Uterus (tissue), 4 donors: ENCODE data around the gene ZIM2. TPM values are rescaled to one million over a fixed set of nuclear protein-coding genes. Genes with fewer than 3 reads are reported as not detected.

Source experiments
- DNase-seq, 2 donors: peaks; one replicate each; pipeline ENCODE4 v3.0.0-alpha.2; 2019 to 2020
- H3K27ac ChIP-seq, 2 donors: fragments of 200-600 bp; sonication (generic); 1 replicate in 1 of 2; 2 replicates in 1 of 2; pipeline ENCODE4 v1.5.1; 2016 to 2018
- H3K27me3 ChIP-seq, 2 donors: fragments of 200-600 bp; sonication (generic); one replicate each; pipeline ENCODE4 v1.5.1; 2018 to 2019; ENCODE audit warnings: control low read depth in 1 of 2
- H3K36me3 ChIP-seq, 2 donors: fragments of 200-600 bp; sonication (generic); one replicate each; pipeline ENCODE4 v1.5.1; 2019; ENCODE audit warnings: control low read depth in 1 of 2
- H3K4me1 ChIP-seq, 2 donors: fragments of 200-600 bp; sonication (generic); one replicate each; pipeline ENCODE4 v1.5.1; 2018 to 2019; ENCODE audit warnings: control low read depth in 1 of 2
- H3K4me3 ChIP-seq, 2 donors: fragments of 200-600 bp; sonication (generic); 1 replicate in 1 of 2; 2 replicates in 1 of 2; pipeline ENCODE4 v1.5.1; 2018 to 2019; ENCODE audit warnings: mild to moderate bottlenecking in 1 of 2
- H3K9me3 ChIP-seq, 2 donors: fragments of 200-600 bp; sonication (generic); one replicate each; pipeline ENCODE4 v1.5.1; 2019; ENCODE audit warnings: control low read depth in 1 of 2
- POLR2A ChIP-seq, 2 donors: fragments of 450-650 bp; IDR thresholded peaks; one replicate each; pipeline ENCODE4 v1.6.1; 2016; ENCODE audit warnings: antibody characterized with exemption in 2 of 2, mild to moderate bottlenecking in 1 of 2, moderate library complexity in 1 of 2
- intact Hi-C: fragments of 100-400 bp; cut with DNase I; formaldehyde crosslinking; loops from one replicate; pipeline ENCODE4 v1.15.1; 2023; ENCODE audit warnings: low total_unique reads
- total RNA-seq, 4 donors: library from RNA; depleted of rRNA in 3 of 4; stranded (reverse); fragments of >200 nt in 3 of 4; gene quantifications; one replicate each; pipeline versions ENCODE4 v1.1.0 to v1.2.4, GENCODE V29; 2014 to 2023
- TF ChIP-seq, protein P1 (sequence below), 4 experiments: fragments of 200-600 bp in 2 of 4; fragments of 450-650 bp in 2 of 4; sonication (generic) in 2 of 4; IDR thresholded peaks; one replicate each; pipeline ENCODE4 v1.5.1; 2016 to 2019; ENCODE audit warnings: antibody characterized with exemption in 4 of 4, mild to moderate bottlenecking in 2 of 4, moderate library complexity in 1 of 4
- donor health status: DM: yes; HTN: yes; CAD: no.

The ZIM2 gene
- total RNA-seq, 4 donors from 2014 or later = 4.9 to 6.0 TPM; not detected in 2

DNA sequence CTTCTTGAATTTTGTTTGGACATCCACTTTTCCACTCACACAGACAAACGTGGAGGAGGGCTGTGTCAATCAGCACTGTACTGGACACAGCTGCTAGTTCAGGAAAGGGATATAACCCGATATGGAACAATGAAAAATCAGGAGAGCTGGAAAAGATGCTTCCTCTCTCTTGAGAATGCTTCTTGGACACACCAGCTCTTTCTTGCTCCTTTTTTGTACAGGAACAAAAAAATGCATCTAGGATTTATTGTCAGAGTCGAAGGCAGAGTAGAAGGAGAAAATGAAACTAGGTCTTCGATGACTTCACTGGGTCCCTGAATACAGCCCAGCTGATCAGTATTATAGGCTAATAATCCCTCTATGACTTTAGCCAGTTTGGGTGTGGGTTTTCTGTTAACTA is 62.2 kb downstream of the ZIM2 start:
- no peaks in the 10 kb centered on the region for H3K4me1 ChIP-seq

DNA sequence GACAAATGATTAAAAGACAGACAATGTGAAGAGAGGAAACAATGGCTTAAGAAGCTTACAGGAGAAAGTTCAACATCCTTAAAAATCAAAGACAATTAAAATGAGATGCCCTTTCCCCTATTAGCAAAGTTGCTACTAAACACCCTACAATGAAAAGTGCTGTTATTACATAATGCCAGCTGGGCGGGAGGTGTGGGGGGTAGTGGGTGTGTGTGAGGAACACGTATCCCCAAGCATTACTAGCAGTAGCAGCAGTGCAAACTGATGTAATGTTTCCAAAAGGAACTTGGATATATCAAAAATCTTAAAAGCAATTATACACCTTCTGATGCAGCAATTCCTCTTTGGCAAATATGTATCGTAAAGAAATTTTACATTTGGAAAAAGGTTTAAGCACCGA is 70.9 kb downstream of the ZIM2 start:
- no peaks in the 10 kb centered on the region for H3K27me3 ChIP-seq
- TF ChIP-seq, protein P1, sequence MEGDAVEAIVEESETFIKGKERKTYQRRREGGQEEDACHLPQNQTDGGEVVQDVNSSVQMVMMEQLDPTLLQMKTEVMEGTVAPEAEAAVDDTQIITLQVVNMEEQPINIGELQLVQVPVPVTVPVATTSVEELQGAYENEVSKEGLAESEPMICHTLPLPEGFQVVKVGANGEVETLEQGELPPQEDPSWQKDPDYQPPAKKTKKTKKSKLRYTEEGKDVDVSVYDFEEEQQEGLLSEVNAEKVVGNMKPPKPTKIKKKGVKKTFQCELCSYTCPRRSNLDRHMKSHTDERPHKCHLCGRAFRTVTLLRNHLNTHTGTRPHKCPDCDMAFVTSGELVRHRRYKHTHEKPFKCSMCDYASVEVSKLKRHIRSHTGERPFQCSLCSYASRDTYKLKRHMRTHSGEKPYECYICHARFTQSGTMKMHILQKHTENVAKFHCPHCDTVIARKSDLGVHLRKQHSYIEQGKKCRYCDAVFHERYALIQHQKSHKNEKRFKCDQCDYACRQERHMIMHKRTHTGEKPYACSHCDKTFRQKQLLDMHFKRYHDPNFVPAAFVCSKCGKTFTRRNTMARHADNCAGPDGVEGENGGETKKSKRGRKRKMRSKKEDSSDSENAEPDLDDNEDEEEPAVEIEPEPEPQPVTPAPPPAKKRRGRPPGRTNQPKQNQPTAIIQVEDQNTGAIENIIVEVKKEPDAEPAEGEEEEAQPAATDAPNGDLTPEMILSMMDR (IDR thresholded peaks at IDR 0.05) = no peak
- no peak for TF ChIP-seq POLR2A (IDR thresholded peaks at IDR 0.05)
- no peak overlapping the region for H3K4me3 ChIP-seq
- intact Hi-C loops = no loop called here
- no peaks in the 10 kb centered on the region for H3K4me1 ChIP-seq
- H3K9me3 ChIP-seq = no peaks in the 10 kb centered on the region
- H3K27ac ChIP-seq = no peak overlapping the region
- no peak for DNase-seq
- no peaks in the 10 kb centered on the region for H3K36me3 ChIP-seq

More for the DNA sequence above, 62.2 kb downstream of the ZIM2 start:
- Histone ChIP-seq H3K27ac (no peak overlapping the region), H3K36me3 (no peaks in the 10 kb centered on the region), H3K27me3 (no peaks in the 10 kb centered on the region), H3K4me3 (no peak overlapping the region), H3K9me3 (no peaks in the 10 kb centered on the region)
- TF ChIP-seq POLR2A (IDR thresholded peaks at IDR 0.05) = no peak
- TF ChIP-seq, protein P1 (IDR thresholded peaks at IDR 0.05) = no peak
- intact Hi-C loops = no loop called here
- DNase-seq = no peak

- H3K4me1 ChIP-seq = no peaks in the 10 kb centered on the region
- peak; percentile 65 to 76 for DNase-seq
- peak overlapping the region; percentile 42 to 43 for H3K4me3 ChIP-seq
- no peaks in the 10 kb centered on the region for H3K36me3 ChIP-seq
- H3K9me3 ChIP-seq = no peaks in the 10 kb centered on the region
- intact Hi-C loops = no loop called here
- H3K27me3 ChIP-seq = no peaks in the 10 kb centered on the region
- no peak for TF ChIP-seq POLR2A (IDR thresholded peaks at IDR 0.05)
- TF ChIP-seq, protein P1 (IDR thresholded peaks at IDR 0.05) = no peak
- H3K27ac ChIP-seq = no peak overlapping the region
Measured at GRCh38 chr19:56765137-56765536, 75.4 kb downstream of the ZIM2 start.

DNA sequence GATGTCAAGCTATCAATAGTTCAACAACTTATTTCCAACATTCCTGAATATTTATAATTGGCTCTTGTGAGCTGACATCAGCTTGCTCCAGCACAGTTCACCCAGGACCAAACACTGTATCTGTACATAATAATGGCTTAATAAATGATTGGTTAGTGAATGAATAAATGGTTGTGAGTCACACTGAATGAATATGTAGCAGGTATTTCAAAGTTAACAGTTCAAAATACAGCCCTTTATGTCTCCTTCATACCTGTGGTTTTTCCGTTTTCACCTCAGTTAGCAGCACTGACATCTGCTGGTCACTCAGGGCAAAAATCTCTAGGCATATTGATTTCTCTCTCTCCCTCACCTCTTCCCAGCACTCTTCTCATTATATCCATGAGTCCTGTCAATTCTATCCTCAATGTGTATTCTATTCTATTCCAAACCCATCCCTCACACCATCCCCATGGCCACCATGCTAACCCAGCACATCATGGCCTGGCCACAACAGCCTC is 76.3 kb downstream of the ZIM2 start:
- no peaks in the 10 kb centered on the region for H3K27me3 ChIP-seq
- H3K36me3 ChIP-seq = no peaks in the 10 kb centered on the region
- no peaks in the 10 kb centered on the region for H3K4me1 ChIP-seq
- no peak for DNase-seq
- no peak overlapping the region for H3K27ac ChIP-seq
- no peak for TF ChIP-seq POLR2A (IDR thresholded peaks at IDR 0.05)
- TF ChIP-seq, protein P1 (IDR thresholded peaks at IDR 0.05) = no peak
- H3K4me3 ChIP-seq = no peak overlapping the region
- intact Hi-C loops = no loop called here
- H3K9me3 ChIP-seq = no peaks in the 10 kb centered on the region

GRCh38 chr19:56760842-56761241 is 79.7 kb downstream of the ZIM2 start:
- no peak for DNase-seq
- intact Hi-C loops = no loop called here
- no peak overlapping the region for H3K4me3 ChIP-seq
- no peaks in the 10 kb centered on the region for H3K9me3 ChIP-seq
- no peaks in the 10 kb centered on the region for H3K4me1 ChIP-seq
- no peaks in the 10 kb centered on the region for H3K36me3 ChIP-seq
- H3K27me3 ChIP-seq = no peaks in the 10 kb centered on the region
- no peak overlapping the region for H3K27ac ChIP-seq
- TF ChIP-seq, protein P1 (IDR thresholded peaks at IDR 0.05) = no peak
- TF ChIP-seq POLR2A (IDR thresholded peaks at IDR 0.05) = no peak
